ENCODE data around the gene ZSCAN22.

ZSCAN22 gene

GRCh38 chr19:58326914-58327726 is at the start of gene ZSCAN22:
Gene ZSCAN22, plus strand, starts transcription at chr19:58326994. Its CDS starts 7,809 bp downstream, at chr19:58334803.
- TF ChIP-seq CTCF (IDR thresholded peaks at IDR 0.05; ENCODE audit: low read depth, low read length, missing control alignments): no peak
- peak; percentile 92 for DNase-seq (ENCODE audit: low read depth)
- in situ Hi-C loops (cut with HindIII; ENCODE audit: low sequenced_read_pairs): no loop called here
- peak within 1 kb of the TSS; percentile 93 for H3K4me3 ChIP-seq (ENCODE audit: low read depth, low read length)

GRCh38 chr19:58277197-58277596 is 49.6 kb upstream of the ZSCAN22 start:
- no peak for DNase-seq (ENCODE audit: low read depth)
- no peak overlapping the region for H3K4me3 ChIP-seq (ENCODE audit: low read depth, low read length)
- no peak for TF ChIP-seq CTCF (IDR thresholded peaks at IDR 0.05; ENCODE audit: low read depth, low read length, missing control alignments)
- in situ Hi-C loops (cut with HindIII; ENCODE audit: low sequenced_read_pairs): no loop called here

- H3K4me3 ChIP-seq (ENCODE audit: low read depth, low read length): peak overlapping the region; percentile 96
- in situ Hi-C loops (cut with HindIII; ENCODE audit: low sequenced_read_pairs): no loop called here
- TF ChIP-seq CTCF (IDR thresholded peaks at IDR 0.05; ENCODE audit: low read depth, low read length, missing control alignments): no peak
- DNase-seq (ENCODE audit: low read depth): no peak
Measured at GRCh38 chr19:58277748-58278540, 48.9 kb upstream of the ZSCAN22 start.

- in situ Hi-C loops (cut with HindIII; ENCODE audit: low sequenced_read_pairs): no loop called here
- peak; percentile 13 for TF ChIP-seq CTCF (IDR thresholded peaks at IDR 0.05; ENCODE audit: low read depth, low read length, missing control alignments)
- DNase-seq (ENCODE audit: low read depth): peak; percentile 92
- peak within 1 kb of the TSS; percentile 96 for H3K4me3 ChIP-seq (ENCODE audit: low read depth, low read length)
Measured at GRCh38 chr19:58278541-58279041, 48.2 kb upstream of the ZSCAN22 start, which contains the start of gene ZNF8. Gene ZNF8, plus strand, starts transcription at chr19:58278955. Its CDS starts 127 bp downstream, at chr19:58279082.

DNA sequence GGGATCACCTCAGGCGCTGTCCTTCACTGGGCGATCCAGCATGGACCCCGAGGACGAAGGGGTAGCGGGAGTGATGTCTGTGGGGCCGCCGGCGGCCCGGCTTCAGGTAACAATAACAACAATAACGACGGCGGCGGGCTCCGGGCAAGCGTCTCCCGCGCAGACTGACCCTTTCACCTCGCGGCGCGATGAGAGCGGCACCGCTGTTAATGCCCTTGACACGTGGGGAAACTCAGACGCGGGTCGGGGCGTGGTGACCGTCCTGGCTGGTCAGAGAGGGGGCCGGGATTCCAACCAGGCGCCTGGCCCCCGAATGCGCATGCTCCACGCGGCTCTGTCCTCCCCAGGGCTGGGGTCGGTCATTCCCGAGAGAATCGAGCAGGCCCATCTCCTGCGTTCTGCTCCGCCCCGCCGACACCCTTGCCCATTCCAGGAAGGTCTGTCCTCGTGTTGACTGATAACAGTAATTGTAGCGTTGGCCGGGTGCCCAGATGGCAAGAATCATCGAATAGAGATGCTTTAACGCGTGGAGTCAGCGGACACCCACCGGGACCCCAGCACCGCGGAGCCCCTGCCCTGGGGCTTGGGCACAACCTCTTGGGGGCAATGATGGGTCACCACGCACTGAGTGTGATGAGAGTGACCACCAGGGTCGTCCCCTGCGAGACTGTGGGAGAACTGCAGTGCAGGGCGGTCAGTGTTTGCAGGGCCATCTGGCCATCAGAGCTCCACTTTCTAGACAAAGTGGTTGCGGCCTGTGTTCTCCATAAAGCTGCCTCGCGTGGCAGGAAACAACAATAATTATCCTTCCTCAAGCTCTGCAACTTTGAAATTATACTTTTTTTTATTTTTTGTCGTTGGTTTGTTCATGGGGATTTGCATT is 47.5 kb upstream of the ZSCAN22 start:
- TF ChIP-seq CTCF (IDR thresholded peaks at IDR 0.05; ENCODE audit: low read depth, low read length, missing control alignments): no peak
- no peak for DNase-seq (ENCODE audit: low read depth)
- H3K4me3 ChIP-seq (ENCODE audit: low read depth, low read length): peak overlapping the region; percentile 96
- in situ Hi-C loops (cut with HindIII; ENCODE audit: low sequenced_read_pairs): no loop called here

DNA sequence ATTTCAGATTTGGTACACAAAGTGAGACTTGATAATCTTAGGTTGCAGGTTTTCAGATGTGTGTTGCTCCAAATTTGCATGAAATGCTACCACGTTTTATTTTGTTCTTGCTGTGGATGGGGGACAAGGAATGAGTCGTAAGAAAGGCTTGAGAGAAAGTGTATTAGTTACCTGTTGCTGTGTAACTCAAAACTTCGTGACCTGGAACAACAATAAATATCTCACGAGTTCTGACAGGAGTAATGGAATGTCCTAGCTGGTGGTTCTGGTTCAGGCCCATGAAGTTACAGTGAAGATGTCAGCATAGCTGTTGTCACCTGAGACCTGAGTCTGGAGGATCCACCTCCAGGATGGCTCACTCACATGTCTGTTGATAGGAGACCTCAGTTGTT is 46.9 kb upstream of the ZSCAN22 start:
- TF ChIP-seq CTCF (IDR thresholded peaks at IDR 0.05; ENCODE audit: low read depth, low read length, missing control alignments): no peak
- no peak for DNase-seq (ENCODE audit: low read depth)
- in situ Hi-C loops (cut with HindIII; ENCODE audit: low sequenced_read_pairs): no loop called here
- peak overlapping the region; percentile 96 for H3K4me3 ChIP-seq (ENCODE audit: low read depth, low read length)
